ENCODE results near the gene MYBPC2. TPM values are rescaled to one million over a fixed set of nuclear protein-coding genes. Genes with fewer than 3 reads are reported as not detected.
A peak's percentile ranks its signal among the peaks of the same experiment; 100 is the strongest.

The MYBPC2 gene
- total and polyA plus RNA-seq, 2 of the 4 experiments (the other 2 are of a cell fraction): not detected

GRCh38 chr19:50435627-50436026, 2.9 kb downstream of the MYBPC2 start:
- DNase-seq: no peak
- Histone ChIP-seq H3K9me3 (ENCODE audit: control insufficient read depth, insufficient read depth, low read length) (no peaks in the 10 kb centered on the region), H3K18ac (ENCODE audit: low read depth, low read length) (no peak overlapping the region), H3K14ac (replicated peaks; ENCODE audit: low read depth, low read length) (no peak overlapping the region), H2AFZ (replicated peaks; ENCODE audit: low read length, poor library complexity) (no peak overlapping the region), H3K4me2 (ENCODE audit: low read depth, low read length) (no peak overlapping the region), H4K8ac (ENCODE audit: low read depth in 2 of 2, low read length in 2 of 2) (no peak overlapping the region), H2AK5ac (ENCODE audit: low read depth, low read length) (no peak overlapping the region), H2BK5ac (ENCODE audit: low read depth, low read length, poor library complexity, severe bottlenecking) (no peak overlapping the region), H2BK20ac (ENCODE audit: low read depth, low read length) (no peak overlapping the region), H3K27ac (ENCODE audit: insufficient read depth, low read length) (no peak overlapping the region), H4K20me1 (ENCODE audit: insufficient read depth, low read length) (no peaks in the 10 kb centered on the region), H3K56ac (ENCODE audit: extremely low read depth, insufficient read depth, low read length) (no peak overlapping the region), H4K91ac (ENCODE audit: insufficient read depth, low read depth, low read length) (no peak overlapping the region), H3K9me1 (ENCODE audit: insufficient read depth, low read length) (no peaks in the 10 kb centered on the region), H3K23ac (ENCODE audit: low read depth, low read length) (no peak overlapping the region), H2BK15ac (ENCODE audit: low read depth, low read length) (no peak overlapping the region), H3K36me3 (ENCODE audit: control insufficient read depth, insufficient read depth, low read length) (no peaks in the 10 kb centered on the region), H4K5ac (ENCODE audit: low read depth, low read length) (no peak overlapping the region), H3K79me1 (ENCODE audit: low read depth in 1 of 2, low read length in 2 of 2) (no peaks in the 10 kb centered on the region), H3K4ac (ENCODE audit: low read depth, low read length) (no peak overlapping the region), H3K9ac (ENCODE audit: low read depth, low read length) (no peak overlapping the region), H3K4me3 (ENCODE audit: insufficient read depth, low read depth, low read length) (no peak overlapping the region), H2AK9ac (replicated peaks; ENCODE audit: low read depth, low read length, poor library complexity) (peak overlapping the region; percentile 50), H2BK120ac (ENCODE audit: low read depth, low read length) (no peak overlapping the region), H3K4me1 (ENCODE audit: control insufficient read depth, insufficient read depth, low read length) (0 out of 2 replicates have a peak, but pooled peaks cover 3% of the 10 kb centered on the region), H3K27me3 (ENCODE audit: control insufficient read depth, insufficient read depth, low read length) (peaks cover 26% of the 10 kb centered on the region)
- WGBS, 2 experiments (ENCODE audit: extremely low coverage in 2 of 2, insufficient read length in 1 of 2): no CpG with 5 or more reads among the region's 12 CpGs
- dilution Hi-C loops (cut with HindIII; ENCODE audit: low sequenced_read_pairs, unreplicated experiment): no loop called here
- ChIA-PET POLR2A (ENCODE audit: unreplicated experiment) (no interaction called here), CTCF (no interaction called here)
- in situ Hi-C loops (cut with MboI; ENCODE audit: low sequenced_read_pairs): no loop called here
- BruUV-seq (replicated peaks): no TSS peak
- TF ChIP-seq MXI1 (IDR thresholded peaks at IDR 0.05; ENCODE audit: borderline replicate concordance, low read depth, low read length): no peak
- no peak for TF ChIP-seq RCOR1 (IDR thresholded peaks at IDR 0.05; ENCODE audit: insufficient replicate concordance, low read length)
- no peak for TF ChIP-seq MAFK (IDR thresholded peaks at IDR 0.05; ENCODE audit: low read depth, low read length)
- no peak for TF ChIP-seq ELK1 (IDR thresholded peaks at IDR 0.05; ENCODE audit: borderline replicate concordance, low read depth, low read length)
- TF ChIP-seq POLR2A (IDR thresholded peaks at IDR 0.05; ENCODE audit: low read depth, low read length): no peak
- TF ChIP-seq CHD1 (IDR thresholded peaks at IDR 0.05; ENCODE audit: low read depth, low read length): no peak
- TF ChIP-seq CEBPB (IDR thresholded peaks at IDR 0.05; ENCODE audit: low read depth, low read length): no peak
- no peak for TF ChIP-seq RAD21 (IDR thresholded peaks at IDR 0.05; ENCODE audit: low read length)
- TF ChIP-seq BHLHE40 (IDR thresholded peaks at IDR 0.05; ENCODE audit: low read depth, low read length): no peak
- TF ChIP-seq RFX5 (IDR thresholded peaks at IDR 0.05; ENCODE audit: low read depth, low read length): no peak
- intact Hi-C loops (cut with micrococcal nuclease): no loop called here
- ATAC-seq (ENCODE audit: low read depth): no peak
